ENCODE data around the gene ENTREP3.
"Not testable (repeated sequence)": the region's sequence is repeated elsewhere in the genome, so short reads cannot be mapped to it uniquely, and the experiment has no call there.

ENTREP3 gene

DNA sequence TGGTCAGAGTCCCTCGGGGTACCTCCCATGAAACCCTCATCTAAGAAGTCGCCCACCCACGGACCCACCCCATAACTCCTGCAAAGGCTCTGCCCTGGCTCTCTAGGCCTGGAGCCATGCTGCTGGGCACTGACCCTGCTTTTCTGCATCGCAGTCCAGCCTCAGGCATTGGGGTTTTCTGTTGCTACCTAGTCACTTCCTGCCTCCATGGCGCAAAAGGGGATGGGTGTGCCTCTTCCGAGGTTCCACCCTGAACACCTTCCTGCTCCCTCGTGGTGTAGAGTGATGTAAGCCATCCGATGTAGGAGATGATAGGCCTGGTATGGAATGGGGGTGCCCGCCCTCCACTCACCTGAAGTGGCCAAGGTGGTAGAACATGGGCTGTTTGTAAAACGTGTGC, 40.6 kb downstream of the ENTREP3 start:
- H3K4ac ChIP-seq (ENCODE audit: low read depth, low read length); H4K8ac ChIP-seq (ENCODE audit: low read depth, low read length); H3K56ac ChIP-seq (ENCODE audit: low read length); H3K27ac ChIP-seq (ENCODE audit: low read depth, low read length); H2BK15ac ChIP-seq (replicated peaks; ENCODE audit: low read depth); DNase-seq; H2BK5ac ChIP-seq (ENCODE audit: low read length); H4K5ac ChIP-seq (ENCODE audit: low read length); H3K4me2 ChIP-seq (ENCODE audit: low read length); H2BK120ac ChIP-seq (ENCODE audit: low read depth, low read length); H3K9ac ChIP-seq (ENCODE audit: low read length); H3K23ac ChIP-seq (ENCODE audit: low read length); H3K4me3 ChIP-seq (ENCODE audit: low read length); H3K27me3 ChIP-seq (ENCODE audit: insufficient read depth, low read length, poor library complexity); H3K79me1 ChIP-seq (ENCODE audit: low read length); H3K18ac ChIP-seq (ENCODE audit: low read length); H3K79me2 ChIP-seq (ENCODE audit: control insufficient read depth, insufficient read depth, low read length); H3K4me1 ChIP-seq (ENCODE audit: control insufficient read depth, low read depth, low read length); H2AK5ac ChIP-seq (ENCODE audit: low read length); H3K36me3 ChIP-seq (ENCODE audit: control insufficient read depth, insufficient read depth, low read length): not testable (repeated sequence)
- WGBS (ENCODE audit: extremely low coverage, insufficient coverage, low lambda C conversion rate): no CpG with 5 or more reads among the region's 10 CpGs

GRCh38 chr1:155212051-155212440, 43.2 kb downstream of the ENTREP3 start:
- H3K18ac ChIP-seq (ENCODE audit: low read length); H3K4me3 ChIP-seq (ENCODE audit: low read length); H3K23ac ChIP-seq (ENCODE audit: low read length); H3K79me1 ChIP-seq (ENCODE audit: low read length); H3K79me2 ChIP-seq (ENCODE audit: control insufficient read depth, insufficient read depth, low read length); H3K4ac ChIP-seq (ENCODE audit: low read depth, low read length); H2BK120ac ChIP-seq (ENCODE audit: low read depth, low read length); H2BK15ac ChIP-seq (replicated peaks; ENCODE audit: low read depth); H3K27ac ChIP-seq (ENCODE audit: low read depth, low read length); H4K5ac ChIP-seq (ENCODE audit: low read length); H3K4me1 ChIP-seq (ENCODE audit: control insufficient read depth, low read depth, low read length); H3K56ac ChIP-seq (ENCODE audit: low read length); H3K27me3 ChIP-seq (ENCODE audit: insufficient read depth, low read length, poor library complexity); H3K9ac ChIP-seq (ENCODE audit: low read length); H2AK5ac ChIP-seq (ENCODE audit: low read length); H2BK5ac ChIP-seq (ENCODE audit: low read length); H4K8ac ChIP-seq (ENCODE audit: low read depth, low read length); H3K4me2 ChIP-seq (ENCODE audit: low read length); DNase-seq; H3K36me3 ChIP-seq (ENCODE audit: control insufficient read depth, insufficient read depth, low read length): not testable (repeated sequence)
- no CpG with 5 or more reads among the region's 7 CpGs for WGBS (ENCODE audit: extremely low coverage, insufficient coverage, low lambda C conversion rate)

DNA sequence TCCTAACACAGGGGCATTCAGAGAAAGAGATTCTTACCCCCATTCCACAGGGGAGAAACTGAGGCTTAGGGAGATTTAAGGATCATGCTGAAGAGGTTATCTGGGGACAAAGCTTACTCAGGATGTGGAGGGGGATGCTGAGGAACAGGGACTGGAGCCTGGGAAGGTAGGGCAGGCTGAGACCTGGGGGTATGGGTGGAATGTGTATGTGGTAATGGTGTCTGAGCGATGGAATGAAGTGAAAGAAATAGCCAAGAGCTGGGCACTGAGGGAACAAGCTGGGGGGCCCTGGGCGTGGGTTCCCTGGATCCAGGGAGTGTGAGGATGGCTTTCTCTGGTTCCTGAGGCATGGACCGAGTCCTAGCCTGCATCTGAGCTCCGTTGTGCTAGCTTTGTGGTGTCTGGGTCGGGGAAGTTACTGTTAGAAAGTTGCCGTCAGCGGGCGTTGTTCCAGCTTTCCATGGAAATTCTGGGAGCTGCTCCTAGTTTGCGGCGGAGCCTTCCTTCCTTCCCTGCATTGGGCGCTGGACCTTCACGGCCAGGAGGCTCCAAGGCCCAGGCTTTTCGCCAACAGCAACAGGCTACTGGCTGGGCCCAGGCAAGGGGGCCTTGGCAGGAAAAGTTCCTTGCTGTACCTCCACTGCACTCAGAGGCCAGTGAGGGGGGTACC, 43.8 kb downstream of the ENTREP3 start:
- H3K36me3 ChIP-seq (ENCODE audit: control insufficient read depth, insufficient read depth, low read length): not testable (repeated sequence)
- no CpG with 5 or more reads among the region's 13 CpGs for WGBS (ENCODE audit: extremely low coverage, insufficient coverage, low lambda C conversion rate)

DNA sequence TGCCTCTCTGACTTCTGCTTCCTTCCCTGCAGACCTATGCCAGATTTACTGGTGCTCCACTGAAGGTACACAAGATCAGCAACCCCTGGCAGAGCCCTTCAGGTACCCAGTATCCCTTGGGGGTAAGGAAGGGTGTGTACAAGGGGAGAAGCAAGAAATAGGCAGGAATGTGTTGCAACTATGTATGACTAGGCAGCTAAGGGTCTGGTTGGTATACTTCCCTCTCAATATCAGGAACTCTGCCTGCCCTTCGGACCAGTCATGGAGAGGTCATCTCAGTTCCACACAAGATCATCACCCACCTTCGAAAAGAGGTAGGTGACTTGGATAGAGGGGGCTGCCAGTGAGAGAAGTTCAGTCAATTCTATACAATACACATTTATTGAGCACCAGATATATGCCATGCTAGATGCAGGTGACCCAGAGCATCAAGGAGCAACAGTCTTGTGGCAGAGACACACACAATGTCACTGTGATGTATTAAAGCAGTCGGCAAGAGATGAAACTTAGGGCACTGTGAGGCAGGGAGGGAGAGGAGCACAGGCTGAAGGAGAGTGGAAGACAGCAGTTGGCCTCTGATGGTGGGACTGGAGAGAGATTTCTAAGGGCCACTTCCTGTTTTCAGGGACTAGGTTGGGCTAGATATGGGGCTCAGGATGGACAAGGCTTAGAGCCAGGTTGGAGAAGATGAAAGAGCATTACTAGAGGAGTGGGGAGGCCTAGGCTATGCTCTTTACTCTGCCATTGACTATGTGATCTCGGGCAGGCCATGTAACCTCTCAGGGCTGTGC, 44.8 kb downstream of the ENTREP3 start:
- Histone ChIP-seq H3K4me1 (ENCODE audit: control insufficient read depth, low read depth, low read length) (peaks cover 7% of the 10 kb centered on the region), H2BK15ac (replicated peaks; ENCODE audit: low read depth) (no peak overlapping the region), H4K5ac (ENCODE audit: low read length) (no peak overlapping the region), H3K79me2 (ENCODE audit: control insufficient read depth, insufficient read depth, low read length) (no peaks in the 10 kb centered on the region), H3K36me3 (ENCODE audit: control insufficient read depth, insufficient read depth, low read length) (no peaks in the 10 kb centered on the region), H3K4ac (ENCODE audit: low read depth, low read length) (no peak overlapping the region), H3K4me3 (ENCODE audit: low read length) (no peak overlapping the region), H2BK5ac (ENCODE audit: low read length) (no peak overlapping the region), H2BK120ac (ENCODE audit: low read depth, low read length) (no peak overlapping the region), H3K27me3 (ENCODE audit: insufficient read depth, low read length, poor library complexity) (no peaks in the 10 kb centered on the region), H4K8ac (ENCODE audit: low read depth, low read length) (no peak overlapping the region), H3K56ac (ENCODE audit: low read length) (no peak overlapping the region), H3K79me1 (ENCODE audit: low read length) (no peaks in the 10 kb centered on the region), H3K23ac (ENCODE audit: low read length) (no peak overlapping the region), H3K9ac (ENCODE audit: low read length) (no peak overlapping the region), H3K27ac (ENCODE audit: low read depth, low read length) (no peak overlapping the region), H3K18ac (ENCODE audit: low read length) (no peak overlapping the region), H2AK5ac (ENCODE audit: low read length) (no peak overlapping the region), H3K4me2 (ENCODE audit: low read length) (no peak overlapping the region)
- DNase-seq: no peak
- no CpG with 5 or more reads among the region's 4 CpGs for WGBS (ENCODE audit: extremely low coverage, insufficient coverage, low lambda C conversion rate)

More for the DNA sequence above, 43.8 kb downstream of the ENTREP3 start:
- not testable (repeated sequence) for H2AK5ac ChIP-seq (ENCODE audit: low read length); H3K23ac ChIP-seq (ENCODE audit: low read length); H3K4me3 ChIP-seq (ENCODE audit: low read length); H3K18ac ChIP-seq (ENCODE audit: low read length); H4K8ac ChIP-seq (ENCODE audit: low read depth, low read length); H4K5ac ChIP-seq (ENCODE audit: low read length); H3K4ac ChIP-seq (ENCODE audit: low read depth, low read length); H2BK5ac ChIP-seq (ENCODE audit: low read length); H3K9ac ChIP-seq (ENCODE audit: low read length); H3K56ac ChIP-seq (ENCODE audit: low read length); H2BK15ac ChIP-seq (replicated peaks; ENCODE audit: low read depth); H3K4me1 ChIP-seq (ENCODE audit: control insufficient read depth, low read depth, low read length); H3K79me1 ChIP-seq (ENCODE audit: low read length); H3K4me2 ChIP-seq (ENCODE audit: low read length); H3K27ac ChIP-seq (ENCODE audit: low read depth, low read length); H2BK120ac ChIP-seq (ENCODE audit: low read depth, low read length); H3K79me2 ChIP-seq (ENCODE audit: control insufficient read depth, insufficient read depth, low read length); H3K27me3 ChIP-seq (ENCODE audit: insufficient read depth, low read length, poor library complexity); DNase-seq

GRCh38 chr1:155209312-155209721, 46.0 kb downstream of the ENTREP3 start:
- Histone ChIP-seq H3K4me3 (ENCODE audit: low read length) (peak overlapping the region; percentile 54), H3K36me3 (ENCODE audit: control insufficient read depth, insufficient read depth, low read length) (no peaks in the 10 kb centered on the region), H3K56ac (ENCODE audit: low read length) (peak overlapping the region; percentile 98), H2BK120ac (ENCODE audit: low read depth, low read length) (peak overlapping the region; percentile 4), H2BK5ac (ENCODE audit: low read length) (no peak overlapping the region), H3K4me2 (ENCODE audit: low read length) (peak overlapping the region; percentile 76), H3K79me2 (ENCODE audit: control insufficient read depth, insufficient read depth, low read length) (no peaks in the 10 kb centered on the region), H3K9ac (ENCODE audit: low read length) (peak overlapping the region; percentile 74), H3K4ac (ENCODE audit: low read depth, low read length) (peak overlapping the region; percentile 57), H3K4me1 (ENCODE audit: control insufficient read depth, low read depth, low read length) (peaks cover 7% of the 10 kb centered on the region), H3K27me3 (ENCODE audit: insufficient read depth, low read length, poor library complexity) (no peaks in the 10 kb centered on the region), H3K23ac (ENCODE audit: low read length) (no peak overlapping the region), H2BK15ac (replicated peaks; ENCODE audit: low read depth) (no peak overlapping the region), H3K18ac (ENCODE audit: low read length) (peak overlapping the region; percentile 31), H3K79me1 (ENCODE audit: low read length) (no peaks in the 10 kb centered on the region), H2AK5ac (ENCODE audit: low read length) (peak overlapping the region; percentile 6), H4K8ac (ENCODE audit: low read depth, low read length) (peak overlapping the region; percentile 91), H3K27ac (ENCODE audit: low read depth, low read length) (peak overlapping the region; percentile 49), H4K5ac (ENCODE audit: low read length) (peak overlapping the region; percentile 71)
- DNase-seq: no peak
- WGBS (ENCODE audit: extremely low coverage, insufficient coverage, low lambda C conversion rate): no CpG with 5 or more reads among the region's 13 CpGs

Measured in mesendoderm (in vitro differentiated cells).